Astrocyte (in vitro differentiated cells and primary cell): ENCODE data around the gene MARF1. TPM values are rescaled to one million over a fixed set of nuclear protein-coding genes. Genes with fewer than 3 reads are reported as not detected.
"Not testable (repeated sequence)": the region's sequence is repeated elsewhere in the genome, so short reads cannot be mapped to it uniquely, and the experiment has no call there.

Experiments used
- DNase-seq: peaks from one replicate; pipeline ENCODE4 v3.0.0-alpha.2; 2010; ENCODE audit warnings: low read depth
- FAIRE-seq: peaks from 2 replicates; lab custom pipeline; 2011; peaks lifted over from hg19 to GRCh38; lab: Jason Lieb, UNC
- H2AFZ ChIP-seq: 2 replicates; pipeline ENCODE4 v1.6.0; 2012; ENCODE audit warnings: low read depth, low read length, inconsistent platforms
- H3K27ac ChIP-seq: 2 replicates; pipeline ENCODE4 v1.5.1; 2011; ENCODE audit warnings: low read depth, low read length, inconsistent platforms
- H3K27me3 ChIP-seq: 2 replicates; pipeline ENCODE4 v1.6.0; 2011; ENCODE audit warnings: low read length, inconsistent platforms; ENCODE audit not compliant: insufficient read depth
- H3K36me3 ChIP-seq: 2 replicates; pipeline ENCODE4 v1.5.1; 2011; ENCODE audit warnings: low read length, inconsistent platforms; ENCODE audit not compliant: insufficient read depth
- H3K4me1 ChIP-seq: 2 replicates; pipeline ENCODE4 v1.5.1; 2011; ENCODE audit warnings: low read length, inconsistent platforms; ENCODE audit not compliant: insufficient read depth
- H3K4me2 ChIP-seq: 2 replicates; pipeline ENCODE4 v1.6.0; 2012; ENCODE audit warnings: low read length, inconsistent platforms
- H3K4me3 ChIP-seq: 2 replicates; pipeline ENCODE4 v1.5.1; 2011; ENCODE audit warnings: low read depth, mild to moderate bottlenecking, low read length, inconsistent platforms; ENCODE audit not compliant: insufficient read depth
- H3K79me2 ChIP-seq: 2 replicates; pipeline ENCODE4 v1.6.0; 2012; ENCODE audit warnings: mild to moderate bottlenecking, low read length, inconsistent platforms; ENCODE audit not compliant: insufficient read depth
- H3K9ac ChIP-seq: 2 replicates; pipeline ENCODE4 v1.6.0; 2012; ENCODE audit warnings: mild to moderate bottlenecking, low read length, inconsistent platforms
- H3K9me3 ChIP-seq: 2 replicates; pipeline ENCODE4 v1.5.1; 2012; ENCODE audit warnings: low read depth, mild to moderate bottlenecking, low read length, inconsistent platforms; ENCODE audit not compliant: insufficient read depth
- H4K20me1 ChIP-seq: 2 replicates; pipeline ENCODE4 v1.6.0; 2012; ENCODE audit warnings: low read length, inconsistent platforms; ENCODE audit not compliant: insufficient read depth
- H3K27ac Mint-ChIP-seq: one replicate; pipeline ENCODE4 v1.8.0; 2021; ENCODE audit warnings: mild to moderate bottlenecking, mixed read lengths; ENCODE audit not compliant: unreplicated experiment
- H3K27me3 Mint-ChIP-seq: one replicate; pipeline ENCODE4 v1.8.0; 2021; ENCODE audit warnings: low read depth, mixed read lengths; ENCODE audit not compliant: unreplicated experiment
- H3K36me3 Mint-ChIP-seq: one replicate; pipeline ENCODE4 v1.8.0; 2021; ENCODE audit warnings: low read depth, mixed read lengths; ENCODE audit not compliant: unreplicated experiment
- H3K4me1 Mint-ChIP-seq: one replicate; pipeline ENCODE4 v1.8.0; 2021; ENCODE audit warnings: low read depth, mixed read lengths; ENCODE audit not compliant: unreplicated experiment
- H3K4me3 Mint-ChIP-seq: one replicate; pipeline ENCODE4 v1.8.0; 2021; ENCODE audit warnings: mild to moderate bottlenecking, moderate library complexity, mixed read lengths; ENCODE audit not compliant: unreplicated experiment
- H3K9me3 Mint-ChIP-seq: one replicate; pipeline ENCODE4 v1.8.0; 2021; ENCODE audit warnings: mild to moderate bottlenecking, mixed read lengths; ENCODE audit not compliant: unreplicated experiment
- CTCF ChIP-seq: IDR thresholded peaks from 2 replicates; pipeline ENCODE4 v1.5.1; 2011; ENCODE audit warnings: low read depth, mild to moderate bottlenecking, inconsistent platforms, low read length, moderate library complexity; ENCODE audit not compliant: insufficient read depth
- EZH2 ChIP-seq: IDR thresholded peaks from 2 replicates; pipeline ENCODE4 v1.6.1; 2012; ENCODE audit warnings: mild to moderate bottlenecking, low read length, inconsistent platforms; ENCODE audit not compliant: insufficient read depth
- total RNA-seq: library from RNA; stranded (reverse); gene quantifications from 2 replicates; pipeline ENCODE4 v1.2.1, GENCODE V29; 2021

Gene MARF1
- total RNA-seq, 1 donor from 2014 or later, result 47.4 TPM

- no peak overlapping the region for H3K27ac ChIP-seq
- FAIRE-seq, result no peak
Measured at GRCh38 chr16:15648135-15648730, 5.3 kb upstream of the MARF1 start.

GRCh38 chr16:15647294-15648014 lies 4.5 kb upstream of the MARF1 start:
- H3K9ac ChIP-seq, result no peak overlapping the region
- no peaks in the 10 kb centered on the region for H3K36me3 ChIP-seq
- Mint-ChIP-seq H3K36me3 (no peaks in the 10 kb centered on the region), H3K27me3 (no peaks in the 10 kb centered on the region), H3K9me3 (no peaks in the 10 kb centered on the region), H3K27ac (no peak overlapping the region), H3K4me1 (peaks cover 4% of the 10 kb centered on the region), H3K4me3 (no peak overlapping the region)
- no peaks in the 10 kb centered on the region for H3K9me3 ChIP-seq
- H3K4me2 ChIP-seq, result no peak overlapping the region
- no peak overlapping the region for H2AFZ ChIP-seq
- DNase-seq (no peak), FAIRE-seq (no peak)
- H4K20me1 ChIP-seq, result peaks cover 9% of the 10 kb centered on the region
- H3K4me3 ChIP-seq, result no peak overlapping the region
- H3K27ac ChIP-seq, result no peak overlapping the region
- H3K27me3 ChIP-seq, result no peaks in the 10 kb centered on the region
- peaks cover 27% of the 10 kb centered on the region for H3K79me2 ChIP-seq
- TF ChIP-seq CTCF (no peak), EZH2 (no peak)
- H3K4me1 ChIP-seq, result peaks cover 18% of the 10 kb centered on the region

More at GRCh38 chr16:15648135-15648730, 5.3 kb upstream of the MARF1 start:
- Histone ChIP-seq H2AFZ (no peak overlapping the region), H3K9ac (no peak overlapping the region), H3K4me3 (no peak overlapping the region), H3K36me3 (no peaks in the 10 kb centered on the region), H3K4me1 (peaks cover 23% of the 10 kb centered on the region), H3K79me2 (peaks cover 31% of the 10 kb centered on the region), H3K27me3 (no peaks in the 10 kb centered on the region), H3K9me3 (no peaks in the 10 kb centered on the region), H3K4me2 (no peak overlapping the region), H4K20me1 (peaks cover 16% of the 10 kb centered on the region)
- peaks cover 8% of the 10 kb centered on the region for H3K4me1 Mint-ChIP-seq
- no peaks in the 10 kb centered on the region for H3K27me3 Mint-ChIP-seq
- no peaks in the 10 kb centered on the region for H3K36me3 Mint-ChIP-seq
- H3K4me3 Mint-ChIP-seq, result no peak overlapping the region
- DNase-seq, result no peak
- TF ChIP-seq CTCF (no peak), EZH2 (no peak)
- H3K27ac Mint-ChIP-seq, result no peak overlapping the region
- H3K9me3 Mint-ChIP-seq, result no peaks in the 10 kb centered on the region

GRCh38 chr16:15646557-15647293 lies 3.8 kb upstream of the MARF1 start:
- peaks cover 21% of the 10 kb centered on the region for H3K4me1 ChIP-seq
- not testable (repeated sequence) for H3K4me2 ChIP-seq, H3K9ac ChIP-seq, H3K4me1 Mint-ChIP-seq, H4K20me1 ChIP-seq, DNase-seq, H3K27ac Mint-ChIP-seq, H3K36me3 ChIP-seq, H3K36me3 Mint-ChIP-seq, H2AFZ ChIP-seq, H3K9me3 Mint-ChIP-seq, H3K4me3 Mint-ChIP-seq, H3K27me3 ChIP-seq, H3K4me3 ChIP-seq, FAIRE-seq, H3K9me3 ChIP-seq, H3K27ac ChIP-seq, H3K27me3 Mint-ChIP-seq
- H3K79me2 ChIP-seq, result peaks cover 27% of the 10 kb centered on the region

GRCh38 chr16:15644962-15645465 lies 2.1 kb upstream of the MARF1 start:
- H3K4me2 ChIP-seq, H4K20me1 ChIP-seq, H3K4me1 Mint-ChIP-seq, H3K9me3 ChIP-seq, H3K4me3 Mint-ChIP-seq, H2AFZ ChIP-seq, H3K27ac ChIP-seq, H3K9ac ChIP-seq, H3K4me3 ChIP-seq, H3K27me3 ChIP-seq, H3K36me3 ChIP-seq, H3K9me3 Mint-ChIP-seq, FAIRE-seq, H3K36me3 Mint-ChIP-seq, H3K27me3 Mint-ChIP-seq: not testable (repeated sequence)
- H3K27ac Mint-ChIP-seq, result peak overlapping the region; percentile 78
- H3K79me2 ChIP-seq, result peaks cover 28% of the 10 kb centered on the region
- DNase-seq, result peak; percentile 92
- peaks cover 20% of the 10 kb centered on the region for H3K4me1 ChIP-seq
